PFSK-1 (cell line): ENCODE results near the gene VAV2.

Source experiments
- POLR2AphosphoS5 ChIP-seq: IDR thresholded peaks from 2 replicates; pipeline ENCODE4 v1.6.1; 2012; ENCODE audit warnings: low read depth, mild to moderate bottlenecking, control low read depth, low read length, moderate library complexity
- REST ChIP-seq, 2 experiments: IDR thresholded peaks; 2 replicates each; pipeline versions ENCODE4 v1.6.1 to v1.8.0; 2011 to 2012; ENCODE audit warnings: low read depth in 2 of 2, low read length in 2 of 2, control low read depth in 1 of 2, inconsistent platforms in 1 of 2, mild to moderate bottlenecking in 1 of 2, moderate library complexity in 1 of 2; ENCODE audit not compliant: insufficient read depth in 1 of 2
- SIN3A ChIP-seq: IDR thresholded peaks from 2 replicates; pipeline ENCODE4 v1.6.1; 2012; ENCODE audit warnings: mild to moderate bottlenecking, low read length, moderate library complexity, borderline replicate concordance; ENCODE audit not compliant: insufficient read depth
- TAF1 ChIP-seq: IDR thresholded peaks from 2 replicates; pipeline ENCODE4 v1.6.1; 2012; ENCODE audit warnings: low read length, control low read depth, borderline replicate concordance; ENCODE audit not compliant: insufficient read depth

- TF ChIP-seq REST (IDR thresholded peaks at IDR 0.05; ENCODE audit: insufficient read depth in 1 of 2, low read depth in 2 of 2, low read length in 2 of 2), result no peak
- no peak for TF ChIP-seq POLR2AphosphoS5
- TF ChIP-seq TAF1, result no peak
- TF ChIP-seq SIN3A, result no peak
These were observed 219.5 kb downstream of the VAV2 start for GRCh38 chr9:133772581-133772980.
